Progenitor cell of endocrine pancreas (in vitro differentiated cells): ENCODE measurements around the gene C1QL4. TPM values are rescaled to one million over a fixed set of nuclear protein-coding genes. Genes with fewer than 3 reads are reported as not detected.

ENCODE experiments used
- DNase-seq: peaks from one replicate; pipeline ENCODE4 v3.0.0; 2021; ENCODE audit warnings: low spot score; ENCODE audit not compliant: unreplicated experiment
- H3K27ac Mint-ChIP-seq: 2 replicates; pipeline ENCODE4 v1.8.0; 2021; ENCODE audit warnings: mild to moderate bottlenecking, moderate library complexity, mixed read lengths
- H3K27me3 Mint-ChIP-seq: 2 replicates; pipeline ENCODE4 v1.8.0; 2021; ENCODE audit warnings: mixed read lengths
- H3K36me3 Mint-ChIP-seq: 2 replicates; pipeline ENCODE4 v1.8.0; 2022; ENCODE audit warnings: mixed read lengths; ENCODE audit not compliant: insufficient read depth
- H3K4me1 Mint-ChIP-seq: 2 replicates; pipeline ENCODE4 v1.8.0; 2021; ENCODE audit warnings: low read depth, mixed read lengths
- H3K4me3 Mint-ChIP-seq: 2 replicates; pipeline ENCODE4 v1.8.0; 2021; ENCODE audit warnings: low read depth, mild to moderate bottlenecking, moderate library complexity, mixed read lengths
- H3K9me3 Mint-ChIP-seq: 2 replicates; pipeline ENCODE4 v1.8.0; 2021; ENCODE audit warnings: low read depth, mixed read lengths
- total RNA-seq: library from RNA; stranded (reverse); gene quantifications from 2 replicates; pipeline ENCODE4 v1.2.1, GENCODE V29; 2021
- TF ChIP-seq, protein P1 (sequence below): fragments of 200-600 bp; sonication (generic); IDR thresholded peaks from one replicate; pipeline ENCODE4 v1.5.0; 2021; ENCODE audit warnings: antibody characterized with exemption, mild to moderate bottlenecking; ENCODE audit not compliant: unreplicated experiment

C1QL4 gene
- total RNA-seq, 1 donor from 2014 or later, result 0.79 TPM

DNA sequence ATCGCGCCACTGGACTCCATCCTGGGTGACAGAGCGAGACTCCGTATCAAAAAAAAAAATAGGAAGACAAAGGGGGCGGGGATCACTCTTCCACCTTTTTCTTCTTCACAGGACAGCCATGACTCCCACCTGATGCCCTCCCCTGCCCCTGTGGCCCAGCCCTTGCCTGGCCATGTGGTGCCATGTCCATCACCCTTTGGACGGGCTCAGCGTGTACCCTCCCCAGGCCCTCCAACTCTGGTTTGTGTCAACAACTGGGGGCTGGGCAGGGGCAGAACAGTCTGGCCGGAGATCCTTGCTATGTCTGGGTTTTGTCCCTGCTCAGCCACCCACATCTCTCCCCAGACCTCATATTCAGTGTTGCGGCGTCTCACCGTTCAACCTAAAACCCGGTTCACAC is 8.2 kb downstream of the C1QL4 start:
- no peak for DNase-seq
- Mint-ChIP-seq H3K9me3 (no peaks in the 10 kb centered on the region), H3K36me3 (peaks cover 3% of the 10 kb centered on the region), H3K27me3 (peaks cover 4% of the 10 kb centered on the region), H3K4me3 (no peak overlapping the region), H3K4me1 (peaks cover 6% of the 10 kb centered on the region), H3K27ac (no peak overlapping the region)
- TF ChIP-seq, protein P1, sequence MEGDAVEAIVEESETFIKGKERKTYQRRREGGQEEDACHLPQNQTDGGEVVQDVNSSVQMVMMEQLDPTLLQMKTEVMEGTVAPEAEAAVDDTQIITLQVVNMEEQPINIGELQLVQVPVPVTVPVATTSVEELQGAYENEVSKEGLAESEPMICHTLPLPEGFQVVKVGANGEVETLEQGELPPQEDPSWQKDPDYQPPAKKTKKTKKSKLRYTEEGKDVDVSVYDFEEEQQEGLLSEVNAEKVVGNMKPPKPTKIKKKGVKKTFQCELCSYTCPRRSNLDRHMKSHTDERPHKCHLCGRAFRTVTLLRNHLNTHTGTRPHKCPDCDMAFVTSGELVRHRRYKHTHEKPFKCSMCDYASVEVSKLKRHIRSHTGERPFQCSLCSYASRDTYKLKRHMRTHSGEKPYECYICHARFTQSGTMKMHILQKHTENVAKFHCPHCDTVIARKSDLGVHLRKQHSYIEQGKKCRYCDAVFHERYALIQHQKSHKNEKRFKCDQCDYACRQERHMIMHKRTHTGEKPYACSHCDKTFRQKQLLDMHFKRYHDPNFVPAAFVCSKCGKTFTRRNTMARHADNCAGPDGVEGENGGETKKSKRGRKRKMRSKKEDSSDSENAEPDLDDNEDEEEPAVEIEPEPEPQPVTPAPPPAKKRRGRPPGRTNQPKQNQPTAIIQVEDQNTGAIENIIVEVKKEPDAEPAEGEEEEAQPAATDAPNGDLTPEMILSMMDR, result no peak

DNA sequence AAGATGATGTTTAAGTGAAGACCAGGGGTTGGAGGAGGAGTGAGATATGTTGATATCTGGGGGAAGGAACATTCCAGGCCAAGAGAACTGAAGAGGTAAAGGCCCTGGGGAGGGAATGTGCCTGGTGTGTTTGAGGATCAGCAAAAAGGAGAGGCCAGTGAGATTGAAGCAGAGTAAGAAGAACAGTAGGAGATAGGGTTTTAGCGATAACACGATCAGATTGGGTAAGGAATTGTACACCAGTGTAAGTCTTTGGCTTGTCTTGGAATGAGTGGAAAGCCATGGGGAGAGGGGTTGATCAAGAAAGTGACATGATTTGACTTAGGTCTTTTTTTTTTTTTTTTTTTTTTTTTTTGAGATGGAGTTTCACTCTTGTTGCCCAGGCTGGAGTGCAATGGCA is 9.1 kb downstream of the C1QL4 start:
- H3K27ac Mint-ChIP-seq, result no peak overlapping the region
- peaks cover 3% of the 10 kb centered on the region for H3K36me3 Mint-ChIP-seq
- peaks cover 13% of the 10 kb centered on the region for H3K4me1 Mint-ChIP-seq
- no peaks in the 10 kb centered on the region for H3K9me3 Mint-ChIP-seq
- TF ChIP-seq, protein P1, result no peak
- DNase-seq, result no peak
- no peak overlapping the region for H3K4me3 Mint-ChIP-seq
- H3K27me3 Mint-ChIP-seq, result peaks cover 4% of the 10 kb centered on the region

DNA sequence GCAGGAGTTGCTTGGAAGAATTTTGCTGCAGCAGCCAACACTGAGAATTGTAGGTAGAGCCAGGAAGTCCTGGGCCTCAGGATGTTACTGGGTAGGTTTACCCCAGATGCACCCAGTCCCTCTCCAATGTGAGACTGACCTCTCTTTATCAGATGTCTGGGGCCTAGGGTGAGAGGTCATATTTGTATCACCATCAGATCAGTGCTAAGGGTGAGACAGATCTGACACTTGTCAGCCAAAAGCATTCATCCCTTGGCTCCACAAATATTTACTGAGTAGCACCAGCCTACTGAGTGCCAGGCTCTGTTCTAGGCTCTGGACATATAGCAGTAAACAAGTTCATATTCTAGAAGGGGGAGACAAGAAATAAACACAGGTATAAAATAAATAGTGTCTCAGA is 9.6 kb downstream of the C1QL4 start:
- no peak overlapping the region for H3K4me3 Mint-ChIP-seq
- no peaks in the 10 kb centered on the region for H3K9me3 Mint-ChIP-seq
- no peak overlapping the region for H3K27ac Mint-ChIP-seq
- H3K36me3 Mint-ChIP-seq, result peaks cover 3% of the 10 kb centered on the region
- TF ChIP-seq, protein P1, result no peak
- H3K4me1 Mint-ChIP-seq, result peaks cover 14% of the 10 kb centered on the region
- DNase-seq, result no peak
- peaks cover 4% of the 10 kb centered on the region for H3K27me3 Mint-ChIP-seq

DNA sequence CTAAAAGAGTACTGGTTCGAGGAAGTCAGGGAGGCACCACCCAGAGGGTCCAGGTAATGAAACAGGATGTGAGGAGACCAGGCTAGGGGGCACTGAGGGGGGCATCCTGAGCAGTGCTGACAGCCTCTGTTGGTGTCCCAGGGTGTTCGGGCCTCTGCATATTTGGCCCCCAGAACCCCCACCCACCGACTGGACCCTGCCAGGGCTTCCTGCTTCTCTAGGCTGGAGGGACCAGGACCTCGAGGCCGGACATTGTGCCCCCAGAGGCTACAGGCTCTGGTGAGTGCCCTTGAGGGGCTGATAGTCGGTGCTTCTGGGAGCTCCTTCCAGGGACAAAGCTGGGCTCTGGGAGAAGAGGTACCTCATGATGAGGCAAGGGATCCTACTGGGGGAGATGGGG is 11.4 kb downstream of the C1QL4 start:
- Mint-ChIP-seq H3K27ac (no peak overlapping the region), H3K36me3 (no peaks in the 10 kb centered on the region), H3K27me3 (no peaks in the 10 kb centered on the region), H3K4me3 (no peak overlapping the region), H3K9me3 (no peaks in the 10 kb centered on the region), H3K4me1 (peaks cover 14% of the 10 kb centered on the region)
- TF ChIP-seq, protein P1, result no peak
- no peak for DNase-seq

DNA sequence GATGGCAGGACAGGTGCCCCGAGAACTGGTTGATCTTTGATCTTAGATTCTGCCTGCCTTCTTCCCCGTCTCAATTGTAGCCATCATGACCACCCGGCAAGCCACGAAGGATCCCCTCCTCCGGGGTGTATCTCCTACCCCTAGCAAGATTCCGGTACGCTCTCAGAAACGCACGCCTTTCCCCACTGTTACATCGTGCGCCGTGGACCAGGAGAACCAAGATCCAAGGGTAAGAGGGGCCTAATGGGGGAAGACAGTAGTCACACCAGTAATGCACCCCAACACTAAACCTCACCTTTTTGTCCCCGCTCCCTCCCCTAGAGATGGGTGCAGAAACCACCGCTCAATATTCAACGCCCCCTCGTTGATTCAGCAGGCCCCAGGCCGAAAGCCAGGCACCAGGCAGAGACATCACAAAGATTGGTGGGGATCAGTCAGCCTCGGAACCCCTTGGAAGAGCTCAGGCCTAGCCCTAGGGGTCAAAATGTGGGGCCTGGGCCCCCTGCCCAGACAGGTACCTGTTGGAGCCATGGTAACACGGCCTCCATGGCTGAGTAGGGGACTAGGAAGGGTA is 13.4 kb downstream of the C1QL4 start:
- no peaks in the 10 kb centered on the region for H3K36me3 Mint-ChIP-seq
- no peak overlapping the region for H3K27ac Mint-ChIP-seq
- TF ChIP-seq, protein P1, result no peak
- H3K27me3 Mint-ChIP-seq, result peaks cover 10% of the 10 kb centered on the region
- H3K4me1 Mint-ChIP-seq, result peaks cover 14% of the 10 kb centered on the region
- H3K4me3 Mint-ChIP-seq, result peak overlapping the region; percentile 98
- no peaks in the 10 kb centered on the region for H3K9me3 Mint-ChIP-seq
- DNase-seq, result no peak
